VCaP (cell line): Measurements from ENCODE around the gene AGRN.

Experiments used
- H3K27ac ChIP-seq: fragments of 450-650 bp; 2 replicates; pipeline ENCODE4 v1.5.1; 2017
- CTCF ChIP-seq: fragments of 450-650 bp; conservative IDR thresholded peaks from 2 replicates; pipeline ENCODE4 v1.5.1; 2017; ENCODE audit warnings: mild to moderate bottlenecking, moderate library complexity

Gene AGRN

DNA sequence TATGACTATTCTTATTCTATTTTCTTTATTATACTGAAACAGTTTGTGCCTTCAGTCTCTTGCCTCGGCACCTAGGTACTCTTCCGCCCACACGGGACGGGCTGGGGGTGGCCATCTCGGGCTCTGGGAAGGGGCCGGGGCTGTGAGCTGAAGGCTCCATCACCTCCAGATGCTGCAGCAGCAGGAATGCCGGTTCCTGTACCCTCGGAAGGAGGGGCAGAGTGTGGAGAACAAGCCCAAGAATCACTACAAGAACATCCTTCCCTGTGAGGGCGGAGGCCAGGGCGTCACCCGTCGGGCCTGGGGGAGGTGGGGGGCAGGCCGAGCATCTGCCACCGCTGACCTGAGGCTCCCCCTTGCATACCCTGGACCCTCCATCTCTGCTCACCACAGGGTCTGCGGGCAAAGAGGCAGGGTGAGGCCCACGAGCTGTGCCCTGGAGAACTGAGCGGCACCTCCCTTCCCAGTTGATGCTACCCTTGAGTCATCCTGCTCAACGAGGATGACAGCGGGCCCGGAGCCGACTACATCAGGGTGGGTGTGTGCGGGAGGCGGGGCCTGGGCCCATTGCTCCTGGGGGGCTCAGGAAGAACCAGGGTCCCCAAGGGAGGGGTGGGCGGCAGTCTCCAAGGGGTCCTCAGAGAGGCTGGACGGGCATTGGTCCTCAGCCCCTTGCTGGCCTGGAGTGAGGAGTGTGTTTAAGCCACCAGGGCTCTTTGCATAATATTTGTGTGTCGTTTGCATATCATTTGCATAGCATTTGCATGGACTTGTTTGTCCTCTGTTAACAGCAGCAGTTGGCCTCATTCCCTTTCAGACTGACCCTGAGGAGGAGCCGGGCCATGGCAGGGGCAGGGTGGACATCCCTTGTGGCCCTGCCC, 46.7 kb downstream of the AGRN start:
- peak overlapping the region; percentile 96 for H3K27ac ChIP-seq
- TF ChIP-seq CTCF, result no peak

DNA sequence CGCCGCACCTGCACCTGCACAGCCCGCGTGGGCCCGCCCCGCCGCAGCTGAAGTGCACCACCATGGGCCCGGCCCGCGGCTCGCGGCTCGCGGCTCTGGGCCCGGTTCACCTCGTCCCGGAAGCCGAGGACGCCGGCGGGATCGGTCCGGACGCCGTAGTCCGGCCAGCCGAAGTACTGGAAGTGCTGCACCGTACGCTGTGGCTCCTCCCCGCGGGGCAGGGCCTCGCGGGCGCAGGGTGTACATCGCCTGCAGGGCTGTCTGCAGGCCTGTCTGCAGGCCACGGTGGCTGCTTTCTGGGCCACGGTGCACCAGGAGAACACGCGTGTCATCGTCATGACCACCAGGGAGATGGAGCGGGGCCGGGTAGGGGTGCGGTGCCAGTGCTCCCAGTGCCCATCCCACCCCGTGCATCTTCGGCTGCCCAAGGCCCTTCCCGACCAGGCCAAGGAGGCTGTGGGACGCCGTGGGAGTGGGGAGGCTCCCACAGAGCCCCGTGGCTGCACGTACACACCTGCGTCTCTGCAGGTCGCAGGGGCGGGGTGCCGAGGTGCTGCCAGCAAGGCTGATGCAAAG, 47.5 kb downstream of the AGRN start:
- H3K27ac ChIP-seq, result peak overlapping the region; percentile 96
- no peak for TF ChIP-seq CTCF

DNA sequence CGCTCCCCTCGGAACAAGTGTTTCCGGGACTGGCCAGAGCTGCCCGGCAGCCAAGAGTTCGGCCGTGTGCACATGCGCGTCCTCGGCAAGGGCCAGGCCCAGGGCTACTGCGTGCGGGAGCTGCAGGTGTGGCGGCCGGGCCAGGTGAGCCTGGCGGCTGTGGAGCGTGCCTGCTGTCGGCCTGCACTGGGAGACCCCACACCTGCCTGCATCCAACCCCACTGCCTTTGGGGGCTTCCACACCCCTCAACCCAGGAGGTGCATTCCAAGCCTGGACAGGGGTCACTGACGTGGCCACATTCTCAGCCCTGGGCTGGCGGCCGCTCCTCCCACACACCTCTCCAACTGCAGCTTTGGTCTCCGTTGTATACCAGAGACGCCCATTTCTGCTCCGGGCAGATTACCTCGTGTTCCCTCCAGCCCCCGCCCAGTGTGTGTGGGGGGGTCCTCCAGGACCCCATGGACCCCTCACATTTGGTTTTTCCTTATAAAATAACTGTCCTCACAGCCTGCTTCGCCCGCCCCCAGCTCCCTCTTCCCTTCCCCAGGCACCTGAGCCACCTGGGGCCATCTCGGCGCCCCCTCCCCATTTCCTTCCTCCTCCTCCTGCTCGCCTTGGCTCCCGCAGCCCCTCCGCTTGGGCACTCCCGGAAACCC, 48.1 kb downstream of the AGRN start:
- no peak for TF ChIP-seq CTCF
- peak overlapping the region; percentile 96 for H3K27ac ChIP-seq

DNA sequence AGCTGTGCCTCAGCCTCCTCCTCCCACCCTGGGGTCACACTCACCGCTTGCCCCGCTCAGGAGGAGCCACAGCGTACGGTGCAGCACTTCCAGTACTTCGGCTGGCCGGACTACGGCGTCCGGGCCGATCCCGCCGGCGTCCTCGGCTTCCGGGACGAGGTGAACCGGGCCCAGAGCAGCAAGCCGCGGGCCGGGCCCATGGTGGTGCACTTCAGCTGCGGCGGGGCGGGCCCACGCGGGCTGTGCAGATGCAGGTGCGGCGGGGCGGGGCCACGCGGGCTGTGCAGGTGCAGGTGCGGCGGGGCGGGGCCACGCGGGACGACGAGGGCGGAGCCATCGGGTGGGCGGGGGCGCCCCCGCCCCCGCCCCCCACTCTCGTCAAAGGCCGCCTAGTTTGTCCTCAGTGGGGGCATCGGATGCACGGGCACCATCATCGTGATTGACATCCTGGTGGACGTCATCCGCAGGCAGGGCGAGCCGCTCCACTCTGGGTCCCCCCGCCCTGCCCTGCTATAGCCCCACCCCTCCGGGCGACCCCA, 48.7 kb downstream of the AGRN start:
- no peak for TF ChIP-seq CTCF
- peak overlapping the region; percentile 96 for H3K27ac ChIP-seq

GRCh38 chr1:1069056-1069710, 49.3 kb downstream of the AGRN start:
- H3K27ac ChIP-seq, result peak overlapping the region; percentile 96
- no peak for TF ChIP-seq CTCF

DNA sequence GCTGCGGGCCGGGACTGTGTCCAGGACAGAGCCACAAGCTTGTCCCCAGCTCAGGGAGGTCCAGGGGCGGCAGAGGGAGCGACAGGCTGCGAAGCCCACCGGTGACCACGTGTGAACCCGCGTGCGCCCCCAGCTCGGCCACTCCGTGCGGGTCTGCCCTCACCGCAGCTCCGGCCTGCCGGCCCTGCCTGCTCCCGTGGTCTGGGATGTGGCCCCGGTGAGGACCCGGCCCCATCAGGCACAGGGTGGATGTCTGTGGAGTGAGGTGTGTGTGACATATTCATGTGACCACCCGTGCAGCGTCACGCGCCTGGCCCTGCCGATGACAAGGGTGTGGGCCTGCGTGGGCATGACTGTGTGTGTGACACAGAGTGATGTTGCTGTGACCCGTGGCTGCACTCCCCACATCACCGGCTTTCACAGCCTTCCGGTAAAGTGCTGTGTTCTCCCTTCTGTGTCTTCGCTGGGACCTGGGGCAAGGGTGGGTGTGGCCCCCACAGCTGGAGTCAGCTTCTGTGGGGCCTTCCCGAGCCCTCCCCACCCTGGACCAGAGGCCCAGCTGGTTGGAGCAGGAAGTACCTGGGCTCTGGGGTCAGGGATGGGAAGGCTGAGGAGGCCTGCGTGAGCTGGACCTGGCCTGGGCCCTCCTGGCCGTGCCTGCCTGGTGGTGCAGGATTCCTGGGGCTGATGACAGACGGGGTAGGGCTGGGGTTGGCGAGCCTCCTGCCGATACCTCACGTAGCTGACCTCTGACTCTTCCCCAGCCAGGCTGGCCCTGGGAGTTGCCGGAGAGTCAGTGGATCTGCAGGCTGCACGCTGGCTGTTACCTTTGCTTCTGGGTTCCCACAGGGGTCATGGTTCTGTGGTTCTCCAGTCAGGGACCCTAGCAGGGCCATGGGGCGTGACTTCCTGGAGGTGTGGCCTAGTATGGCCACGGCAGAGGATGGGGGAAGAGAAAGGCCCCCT, 50.1 kb downstream of the AGRN start:
- peak overlapping the region; percentile 96 for H3K27ac ChIP-seq
- TF ChIP-seq CTCF, result no peak
